Neural cell (in vitro differentiated cells): ENCODE results near the gene VMP1. TPM values are rescaled to one million over a fixed set of nuclear protein-coding genes. Genes with fewer than 3 reads are reported as not detected.

Source experiments
- H2AFZ ChIP-seq: fragments of 200-600, 300-800 bp; sonication (generic), shearing (Covaris generic); 2 replicates; pipeline ENCODE4 v1.6.0; 2014; ENCODE audit warnings: low read depth, mild to moderate bottlenecking, antibody characterized with exemption, low read length, moderate library complexity
- H3F3A ChIP-seq: fragments of 200-600 bp; shearing (Covaris generic); 2 replicates; pipeline ENCODE4 v1.6.1; 2016; ENCODE audit warnings: mild to moderate bottlenecking, moderate library complexity, mixed read lengths, antibody characterized with exemption, low read length; ENCODE audit not compliant: insufficient read depth, poor library complexity, severe bottlenecking
- H3K27ac ChIP-seq: fragments of 200-600, 300-800 bp; sonication (generic), shearing (Covaris generic); 2 replicates; pipeline ENCODE4 v1.5.1; 2014; ENCODE audit warnings: mild to moderate bottlenecking, low read length, moderate library complexity
- H3K27me3 ChIP-seq: fragments of 300-800, 200-600 bp; sonication (generic), shearing (Covaris generic); 2 replicates; pipeline ENCODE4 v1.6.0; 2014; ENCODE audit warnings: mild to moderate bottlenecking, low read depth, low read length, moderate library complexity; ENCODE audit not compliant: insufficient read depth
- H3K36me3 ChIP-seq: fragments of 300-800, 200-600 bp; sonication (generic), shearing (Covaris generic); 2 replicates; pipeline ENCODE4 v1.5.1; 2014; ENCODE audit warnings: mild to moderate bottlenecking, antibody characterized with exemption, low read length, moderate library complexity; ENCODE audit not compliant: insufficient read depth
- H3K4me2 ChIP-seq: fragments of 300-800, 200-600 bp; sonication (generic), shearing (Covaris generic); 2 replicates; pipeline ENCODE4 v1.6.0; 2014; ENCODE audit warnings: mild to moderate bottlenecking, low read length
- H3K4me3 ChIP-seq: fragments of 300-800, 200-600 bp; sonication (generic), shearing (Covaris generic); 2 replicates; pipeline ENCODE4 v1.5.1; 2014; ENCODE audit warnings: mild to moderate bottlenecking, low read length, moderate library complexity
- H3K79me2 ChIP-seq: fragments of 200-600 bp; shearing (Covaris generic); replicated peaks from 2 replicates; pipeline ENCODE4 v1.6.0; 2014; ENCODE audit warnings: mild to moderate bottlenecking, low read length, moderate library complexity; ENCODE audit not compliant: insufficient read depth
- H3K9ac ChIP-seq: fragments of 300-800, 200-600 bp; sonication (generic), shearing (Covaris generic); 2 replicates; pipeline ENCODE4 v1.6.1; 2016; ENCODE audit warnings: mild to moderate bottlenecking, low read length, mixed read lengths
- H3K9me2 ChIP-seq: fragments of 200-600 bp; shearing (Covaris generic); 2 replicates; pipeline ENCODE4 v1.6.1; 2016; ENCODE audit warnings: mild to moderate bottlenecking, low read length, mixed read lengths; ENCODE audit not compliant: insufficient read depth
- H3K9me3 ChIP-seq: fragments of 200-600, 300-800 bp; sonication (generic), shearing (Covaris generic); 2 replicates; pipeline ENCODE4 v1.6.1; 2016; ENCODE audit warnings: mild to moderate bottlenecking, mixed run types, low read length, moderate library complexity, mixed read lengths
- H4K20me1 ChIP-seq: fragments of 200-600 bp; shearing (Covaris generic); 2 replicates; pipeline ENCODE4 v1.6.1; 2016; ENCODE audit warnings: mild to moderate bottlenecking, mixed run types; ENCODE audit not compliant: insufficient read depth
- EP300 ChIP-seq: fragments of 450-650 bp; conservative IDR thresholded peaks from 2 replicates; pipeline ENCODE4 v1.6.1; 2014; ENCODE audit warnings: antibody characterized with exemption, mild to moderate bottlenecking, moderate library complexity; ENCODE audit not compliant: poor library complexity, severe bottlenecking
- EZH2 ChIP-seq: fragments of 200-600, 300-800 bp; shearing (Covaris generic), sonication (generic); IDR thresholded peaks from 2 replicates; pipeline ENCODE4 v1.6.1; 2014; ENCODE audit warnings: antibody characterized with exemption, low read length, borderline replicate concordance, mild to moderate bottlenecking; ENCODE audit not compliant: insufficient read depth, poor library complexity, severe bottlenecking
- MXI1 ChIP-seq: fragments of 450-650 bp; conservative IDR thresholded peaks from 2 replicates; pipeline ENCODE4 v1.6.1; 2014; ENCODE audit warnings: antibody characterized with exemption, mild to moderate bottlenecking; ENCODE audit not compliant: poor library complexity, severe bottlenecking
- POLR2AphosphoS5 ChIP-seq: IDR thresholded peaks from 2 replicates; pipeline ENCODE4 v1.6.1; 2012
- RAD21 ChIP-seq: fragments of 450-650 bp; conservative IDR thresholded peaks from 2 replicates; pipeline ENCODE4 v1.6.1; 2014; ENCODE audit warnings: antibody characterized with exemption, mild to moderate bottlenecking, moderate library complexity
- REST ChIP-seq: IDR thresholded peaks from 2 replicates; pipeline ENCODE4 v1.6.1; 2012; ENCODE audit warnings: borderline replicate concordance
- SMC3 ChIP-seq: fragments of 450-650 bp; conservative IDR thresholded peaks from 2 replicates; pipeline ENCODE4 v1.6.1; 2014; ENCODE audit warnings: antibody characterized with exemption, mild to moderate bottlenecking, moderate library complexity; ENCODE audit not compliant: poor library complexity
- TAF1 ChIP-seq: IDR thresholded peaks from 2 replicates; pipeline ENCODE4 v1.6.1; 2012; ENCODE audit warnings: low read depth
- polyA plus RNA-seq: library from polyadenylated mRNA; depleted of rRNA; stranded (reverse); fragments of >200 nt; gene quantifications from 2 replicates; pipeline ENCODE4 v1.2.3, GENCODE V29; 2014
- TF ChIP-seq, protein P1 (sequence below): fragments of 450-650 bp; IDR thresholded peaks from 2 replicates; pipeline ENCODE4 v1.5.1; 2014; ENCODE audit warnings: antibody characterized with exemption, mild to moderate bottlenecking, moderate library complexity; ENCODE audit not compliant: poor library complexity, severe bottlenecking

The VMP1 gene
- polyA plus RNA-seq, 1 donor from 2014 or later: 75.9 TPM

GRCh38 chr17:59712862-59713261 lies 5.4 kb downstream of the VMP1 start:
- Histone ChIP-seq H3K4me2 (no peak overlapping the region), H3K4me3 (no peak overlapping the region), H3F3A (no peaks in the 10 kb centered on the region), H2AFZ (no peak overlapping the region), H3K9ac (no peak overlapping the region), H3K9me2 (no peaks in the 10 kb centered on the region), H3K27me3 (no peaks in the 10 kb centered on the region), H3K9me3 (no peaks in the 10 kb centered on the region), H3K36me3 (no peaks in the 10 kb centered on the region), H4K20me1 (no peaks in the 10 kb centered on the region), H3K79me2 (peaks cover 34% of the 10 kb centered on the region), H3K27ac (no peak overlapping the region)
- TF ChIP-seq REST (no peak), POLR2AphosphoS5 (no peak), MXI1 (no peak), RAD21 (no peak), SMC3 (no peak), EP300 (no peak), EZH2 (no peak), TAF1 (no peak)
- TF ChIP-seq, protein P1, sequence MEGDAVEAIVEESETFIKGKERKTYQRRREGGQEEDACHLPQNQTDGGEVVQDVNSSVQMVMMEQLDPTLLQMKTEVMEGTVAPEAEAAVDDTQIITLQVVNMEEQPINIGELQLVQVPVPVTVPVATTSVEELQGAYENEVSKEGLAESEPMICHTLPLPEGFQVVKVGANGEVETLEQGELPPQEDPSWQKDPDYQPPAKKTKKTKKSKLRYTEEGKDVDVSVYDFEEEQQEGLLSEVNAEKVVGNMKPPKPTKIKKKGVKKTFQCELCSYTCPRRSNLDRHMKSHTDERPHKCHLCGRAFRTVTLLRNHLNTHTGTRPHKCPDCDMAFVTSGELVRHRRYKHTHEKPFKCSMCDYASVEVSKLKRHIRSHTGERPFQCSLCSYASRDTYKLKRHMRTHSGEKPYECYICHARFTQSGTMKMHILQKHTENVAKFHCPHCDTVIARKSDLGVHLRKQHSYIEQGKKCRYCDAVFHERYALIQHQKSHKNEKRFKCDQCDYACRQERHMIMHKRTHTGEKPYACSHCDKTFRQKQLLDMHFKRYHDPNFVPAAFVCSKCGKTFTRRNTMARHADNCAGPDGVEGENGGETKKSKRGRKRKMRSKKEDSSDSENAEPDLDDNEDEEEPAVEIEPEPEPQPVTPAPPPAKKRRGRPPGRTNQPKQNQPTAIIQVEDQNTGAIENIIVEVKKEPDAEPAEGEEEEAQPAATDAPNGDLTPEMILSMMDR: no peak

DNA sequence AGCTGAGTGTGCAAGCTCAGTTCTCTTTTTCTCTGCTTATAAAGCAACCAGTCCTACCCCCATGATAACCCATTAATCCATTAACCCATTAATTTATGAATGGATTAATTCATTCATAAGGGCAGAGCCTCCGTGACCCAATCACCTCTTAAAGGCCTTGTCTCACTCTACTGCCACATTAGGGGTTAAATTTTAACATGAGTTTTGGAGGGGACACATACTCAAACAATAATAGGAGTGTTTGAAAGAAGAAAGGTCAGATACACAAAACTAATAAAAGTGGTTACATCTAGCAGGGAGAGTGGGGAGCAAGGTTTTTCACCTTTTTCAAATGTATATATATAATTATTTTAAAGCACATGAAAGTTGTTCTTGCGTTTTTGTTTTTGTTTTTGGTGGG lies 6.8 kb downstream of the VMP1 start:
- TF ChIP-seq, protein P1: no peak
- TF ChIP-seq REST (no peak), SMC3 (no peak), MXI1 (no peak), POLR2AphosphoS5 (no peak), RAD21 (no peak), TAF1 (no peak), EZH2 (no peak), EP300 (no peak)
- Histone ChIP-seq H3F3A (no peaks in the 10 kb centered on the region), H3K9ac (no peak overlapping the region), H3K27ac (no peak overlapping the region), H2AFZ (no peak overlapping the region), H3K27me3 (no peaks in the 10 kb centered on the region), H3K9me3 (no peaks in the 10 kb centered on the region), H3K4me3 (no peak overlapping the region), H3K79me2 (peaks cover 27% of the 10 kb centered on the region), H3K9me2 (no peaks in the 10 kb centered on the region), H4K20me1 (no peaks in the 10 kb centered on the region), H3K4me2 (no peak overlapping the region), H3K36me3 (no peaks in the 10 kb centered on the region)
